GM19463 (cell line): ENCODE results near the gene RPS6KA3.
"Not testable (repeated sequence)": the region's sequence is repeated elsewhere in the genome, so short reads cannot be mapped to it uniquely, and the experiment has no call there.

Experiments
- ATAC-seq: cut with Tn5 transposase; IDR thresholded peaks from one replicate; pipeline ENCODE4 v1.9.1; 2021; ENCODE audit warnings: mild to moderate bottlenecking, moderate library complexity; ENCODE audit not compliant: unreplicated experiment

RPS6KA3 gene

DNA sequence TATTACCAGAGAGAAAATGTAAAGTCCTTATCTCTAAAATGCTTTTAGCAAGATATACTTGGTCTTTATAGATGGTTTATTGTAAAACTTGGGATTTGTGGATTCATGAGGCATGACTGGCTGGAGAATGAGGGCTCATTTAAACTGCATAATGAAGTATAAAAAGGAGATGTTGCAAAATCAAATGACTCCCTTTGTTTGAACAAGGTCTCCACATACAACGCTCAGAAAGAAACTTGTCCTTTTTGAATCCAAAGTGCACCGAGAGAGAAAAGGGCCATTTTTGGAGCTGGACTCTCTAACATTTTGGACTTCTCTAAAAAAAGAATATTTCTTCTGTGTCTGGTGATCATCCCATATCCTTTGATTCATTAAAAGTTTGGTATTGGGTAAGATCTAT is 117.4 kb downstream of the RPS6KA3 start:
- no peak for ATAC-seq

- no peak for ATAC-seq
These were observed 119.1 kb downstream of the RPS6KA3 start for GRCh38 chrX:20147561-20147960.

- ATAC-seq, result no peak
These were observed 122.2 kb downstream of the RPS6KA3 start for GRCh38 chrX:20144491-20144890.

GRCh38 chrX:20143561-20143960 is 123.1 kb downstream of the RPS6KA3 start:
- ATAC-seq, result no peak

DNA sequence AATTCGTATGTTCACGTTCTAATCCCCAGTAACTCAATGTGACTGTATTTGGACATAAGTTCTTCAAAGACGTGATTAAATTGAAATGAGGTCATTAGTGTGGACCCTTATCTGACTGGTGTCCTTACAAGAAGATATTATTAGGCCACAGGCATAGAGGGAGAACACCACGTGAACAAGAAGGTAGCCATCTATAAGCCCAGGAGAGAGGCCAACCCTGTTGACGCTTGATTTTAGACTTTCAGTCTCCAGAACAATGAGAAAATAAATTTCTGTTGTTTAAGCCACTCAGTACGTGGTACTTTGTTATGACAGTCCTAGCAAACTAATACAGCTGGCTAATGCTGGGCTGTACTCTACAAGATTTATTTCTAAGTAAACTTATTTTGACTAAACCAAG is 123.6 kb downstream of the RPS6KA3 start:
- no peak for ATAC-seq

DNA sequence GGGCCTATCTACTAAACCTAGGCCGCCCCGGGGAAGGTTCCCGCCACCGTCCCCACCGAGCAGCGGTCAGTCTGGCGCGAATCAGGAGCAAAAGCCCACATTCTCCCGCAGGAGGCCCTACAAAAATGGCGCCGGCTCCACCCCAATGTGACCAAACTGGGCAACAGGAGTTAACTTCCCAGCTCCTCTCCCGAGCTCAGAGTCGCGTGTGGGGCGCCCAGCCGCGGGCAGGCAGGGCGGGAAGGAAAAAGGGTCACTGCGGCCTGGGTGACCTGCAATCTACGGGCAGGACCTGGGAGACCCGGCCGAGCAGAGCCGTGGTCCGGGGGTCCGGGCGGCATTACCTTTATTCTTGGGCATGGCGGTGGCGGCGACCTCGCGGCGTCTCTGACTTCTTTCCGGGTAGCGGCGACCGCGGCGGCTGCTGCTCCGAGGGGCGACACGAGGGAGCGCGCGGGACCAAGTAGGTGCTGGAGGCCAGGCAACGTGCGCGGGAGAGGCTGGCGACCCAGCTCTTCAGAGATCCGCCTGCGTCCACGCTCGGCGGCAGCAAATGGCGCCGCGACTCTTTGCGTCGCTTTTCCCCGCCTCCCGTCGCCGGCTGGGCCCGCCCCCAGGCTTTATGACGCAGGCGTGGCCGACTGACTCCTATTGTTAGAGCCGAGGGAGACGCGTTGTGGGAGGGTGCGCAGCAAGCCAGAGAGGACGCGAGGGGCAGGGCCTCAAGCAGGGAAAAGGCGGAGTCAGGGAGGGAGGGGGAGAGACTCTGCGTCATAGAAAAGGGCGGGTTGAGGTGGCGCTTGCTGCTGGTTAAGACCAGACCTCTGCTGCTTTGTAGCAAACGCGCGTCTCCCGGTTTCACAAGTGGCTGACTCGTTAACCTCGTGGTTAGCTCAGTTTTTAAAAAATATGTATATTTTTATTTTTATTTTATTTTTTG is 125.2 kb downstream of the RPS6KA3 start, which contains the start of gene EIF1AX:
Gene EIF1AX (minus strand): TSS at position 558 of the 940 bp plus-strand sequence. CDS start 198 bp downstream, at position 360.
- ATAC-seq, result peak; percentile 98

GRCh38 chrX:20140420-20140819 is 126.3 kb downstream of the RPS6KA3 start:
- ATAC-seq, result no peak

- ATAC-seq, result no peak
These were observed 126.7 kb downstream of the RPS6KA3 start for GRCh38 chrX:20139966-20140365.

- no peak for ATAC-seq
These were observed 130.8 kb downstream of the RPS6KA3 start for GRCh38 chrX:20135944-20136343.

DNA sequence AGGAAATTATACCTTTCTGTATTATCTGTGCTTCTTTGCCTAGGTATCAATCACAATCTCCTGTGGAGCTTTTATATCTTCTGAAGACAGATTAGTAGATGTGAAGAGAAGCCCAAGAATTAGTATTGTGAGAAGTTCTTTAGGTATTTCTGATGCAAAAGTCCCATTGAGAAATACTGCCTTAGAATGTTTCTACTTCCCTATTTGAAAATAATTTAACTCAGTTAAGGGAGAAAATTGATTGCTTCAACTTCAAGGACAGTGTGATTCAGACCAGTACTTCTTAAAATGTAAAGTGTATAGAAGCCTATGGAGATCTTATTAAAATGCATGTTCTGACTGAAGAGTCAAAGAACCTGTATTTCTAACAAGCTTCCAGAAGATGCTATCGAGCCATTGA is 134.0 kb downstream of the RPS6KA3 start:
- no peak for ATAC-seq

DNA sequence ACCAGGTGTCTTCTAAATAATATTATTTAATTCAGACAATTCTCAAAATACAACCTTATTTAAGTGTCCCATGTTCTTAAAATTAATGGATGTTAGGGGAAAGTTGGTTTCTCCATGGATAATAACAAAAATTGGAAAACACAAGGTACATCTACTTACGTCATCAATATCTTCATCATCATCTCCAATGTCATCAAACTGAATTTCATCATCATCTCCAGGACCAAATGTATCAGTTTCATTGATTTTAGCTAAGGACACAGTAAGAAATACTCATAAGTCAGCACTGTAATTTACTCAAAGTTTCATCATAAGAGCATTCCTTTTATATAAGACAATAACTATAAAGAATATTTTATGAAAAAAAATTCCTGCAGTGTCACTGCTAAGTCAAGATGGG is 136.4 kb downstream of the RPS6KA3 start:
- no peak for ATAC-seq

DNA sequence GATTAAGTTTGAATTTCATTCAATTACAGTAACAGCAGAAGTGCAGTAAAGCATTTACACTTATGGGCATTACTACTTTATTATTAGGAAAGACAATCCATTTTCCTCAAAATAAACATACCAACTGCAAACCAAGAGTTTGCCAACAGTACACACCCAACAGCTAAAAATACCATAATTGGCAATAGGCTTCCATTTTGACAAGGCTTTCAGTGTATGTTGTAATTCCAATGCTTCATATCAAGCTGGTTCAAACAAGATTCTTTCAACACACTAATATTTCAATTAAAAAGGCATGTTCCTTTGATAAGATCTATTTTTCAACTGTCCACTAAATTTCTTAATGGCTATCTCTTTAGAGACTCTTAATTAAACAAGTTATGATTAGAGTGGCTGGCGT is 137.2 kb downstream of the RPS6KA3 start:
- ATAC-seq, result no peak

DNA sequence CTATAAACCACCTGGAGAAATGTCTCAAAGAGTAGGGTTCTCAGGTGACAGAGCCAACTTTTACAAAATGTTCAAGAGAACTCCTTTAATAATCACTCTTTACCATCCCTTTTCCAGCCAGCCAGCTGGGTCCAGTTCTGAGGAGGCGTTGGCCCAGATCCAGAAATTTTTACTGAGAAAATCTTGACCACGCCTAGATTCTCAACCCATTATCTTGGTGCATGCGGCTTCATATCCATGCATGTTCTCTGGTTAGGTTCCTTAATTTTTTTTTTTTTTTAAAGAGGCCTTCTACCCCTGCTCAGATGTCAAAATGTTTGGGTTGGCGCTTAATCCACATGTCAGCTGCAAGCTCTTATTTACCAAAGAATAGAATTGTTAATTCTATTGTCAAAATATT is 138.0 kb downstream of the RPS6KA3 start:
- no peak for ATAC-seq

DNA sequence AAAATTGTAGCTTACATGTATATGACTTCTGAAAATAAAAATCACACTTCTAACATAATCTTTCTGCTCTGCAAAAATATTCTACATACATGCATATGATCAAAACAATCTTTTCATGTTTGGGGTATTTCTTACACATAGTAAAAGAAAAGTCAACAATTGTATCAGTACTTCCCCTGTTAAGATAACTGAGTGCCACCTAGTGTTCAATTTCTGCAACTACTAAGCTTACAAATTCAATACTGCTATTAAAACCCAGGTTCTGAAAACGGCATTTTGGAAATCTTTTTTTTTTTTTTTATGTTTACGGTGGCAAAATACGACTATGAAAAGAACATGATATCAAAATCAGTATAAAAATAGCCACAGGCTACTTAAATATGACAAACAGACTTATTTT is 139.3 kb downstream of the RPS6KA3 start:
- not testable (repeated sequence) for ATAC-seq

GRCh38 chrX:20126833-20127232 is 139.9 kb downstream of the RPS6KA3 start:
- ATAC-seq, result peak; percentile 65

GRCh38 chrX:20124964-20125363 is 141.7 kb downstream of the RPS6KA3 start:
- no peak for ATAC-seq

GRCh38 chrX:20118065-20118824 is 148.5 kb downstream of the RPS6KA3 start:
- ATAC-seq, result no peak

DNA sequence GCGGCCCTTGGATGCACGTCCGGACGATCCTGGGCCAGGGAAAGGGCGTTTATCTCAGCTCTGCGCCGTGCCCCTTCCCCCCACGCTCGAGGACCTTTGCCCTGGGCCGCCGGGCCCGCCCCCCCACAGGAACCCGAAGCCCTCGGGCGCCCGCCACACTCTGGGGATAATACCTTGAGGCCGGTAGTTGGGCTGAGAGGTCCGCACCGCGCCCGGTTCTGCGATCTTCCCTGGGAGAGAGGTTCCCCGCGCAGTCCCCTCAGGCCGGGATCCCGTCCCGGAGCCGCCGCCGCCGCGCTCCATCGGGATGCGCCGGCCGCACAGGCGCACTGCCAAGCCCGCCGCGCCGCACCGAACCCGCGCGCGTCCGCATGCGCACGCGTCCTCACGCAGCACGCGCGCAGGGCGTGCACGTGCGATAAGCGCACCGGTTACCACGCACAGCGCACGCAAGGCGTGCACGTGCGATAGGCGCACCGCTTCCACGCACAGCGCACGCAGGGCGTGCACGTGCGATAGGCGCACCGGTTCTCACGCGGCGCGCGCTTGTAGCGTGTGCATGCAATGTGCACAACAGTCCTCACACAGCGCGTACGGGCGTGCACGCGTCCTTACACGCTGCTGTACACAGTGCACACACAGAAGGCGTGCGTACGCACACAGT is 150.0 kb downstream of the RPS6KA3 start, which contains the start of gene MAP7D2:
Gene MAP7D2 (minus strand): TSS at position 331 of the 664 bp plus-strand sequence. CDS start 28 bp downstream, at position 303.
- no peak for ATAC-seq

GRCh38 chrX:20116087-20116576 is 150.6 kb downstream of the RPS6KA3 start:
- no peak for ATAC-seq

DNA sequence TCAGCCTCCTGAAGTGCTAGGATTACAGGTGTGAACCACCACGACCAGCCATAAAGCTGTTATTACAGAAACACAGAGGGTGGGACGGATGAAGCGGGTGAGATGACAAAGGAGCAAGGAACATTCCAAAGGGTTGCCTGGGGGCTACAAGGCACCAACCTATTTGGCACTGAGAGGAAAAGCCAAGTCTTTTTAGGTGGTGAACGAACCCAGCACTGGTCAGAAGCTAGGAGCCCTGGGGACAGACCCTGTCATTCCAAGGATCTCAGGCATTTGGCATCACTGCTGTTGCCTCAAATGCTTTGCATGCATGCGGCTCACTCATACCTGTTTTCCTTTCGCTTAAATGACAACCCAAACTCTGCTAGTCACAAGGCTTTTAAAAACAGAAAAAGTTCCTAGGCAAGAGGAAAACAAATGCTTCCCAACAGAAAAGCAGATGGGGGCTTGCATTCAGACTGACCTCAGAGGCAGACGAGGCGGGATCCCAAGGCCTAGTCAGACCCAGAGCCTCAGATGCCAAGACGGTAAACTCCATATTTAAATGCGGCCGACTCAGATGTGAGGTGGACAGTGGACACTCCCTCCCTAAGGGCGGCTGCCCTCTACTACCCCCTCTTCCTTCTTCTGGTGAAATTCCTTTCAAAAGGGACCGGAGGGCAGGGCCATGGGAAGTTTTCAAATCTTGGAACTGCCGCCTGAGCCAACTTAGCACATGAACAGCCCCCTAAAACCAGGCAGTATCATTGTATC is 154.5 kb downstream of the RPS6KA3 start:
- no peak for ATAC-seq
